Measurements from ENCODE around the gene RRP9. TPM values are rescaled to one million over a fixed set of nuclear protein-coding genes. Genes with fewer than 3 reads are reported as not detected.

Gene RRP9
- total and polyA plus RNA-seq, 10 of the 15 experiments (the other 5 are each of a cell fraction or from before 2014, with no cell fraction given), result 4.7 to 91.5 (median 41.7) TPM

GRCh38 chr3:51983578-51984268, 42.0 kb upstream of the RRP9 start:
- ChIA-PET SMC1A (ENCODE audit: uncharacterized antibody, unreplicated experiment) (interaction anchor here (1.3 to 2.8 kb wide), 3 partner anchors 10 to 40 kb away, joined by 8 to 17 read pairs (median 12); partner anchors contain the start of genes ABHD14A, ABHD14B and RPL29), POLR2A (interaction anchor here (0.8 to 4.0 kb wide), 7 partner anchors 10 to 1417 kb away, joined by 3 to 30 read pairs (median 5); partner anchors contain the start of genes ABHD14A, ABHD14B, C3orf18 and DUSP7), CTCF (interaction anchor here (0.6 to 4.6 kb wide), 15 partner anchors 9 to 429 kb away, joined by 3 to 56 read pairs (median 4); partner anchors contain the start of genes ABHD14A, ABHD14B, PARP3 and PCBP4), RAD21 (ENCODE audit: unreplicated experiment) (interaction anchor here (0.9 to 3.3 kb wide), 5 partner anchors 9 to 138 kb away, joined by 3 to 30 read pairs (median 5); partner anchors contain the start of genes ABHD14A, ABHD14B, PARP3 and PCBP4)
- H3K4me3 ChIP-seq, result peak overlapping the region; percentile 97
- intact Hi-C loops (cut with micrococcal nuclease; ENCODE audit: unreplicated experiment), result no loop called here
- H3K4me2 ChIP-seq (ENCODE audit: control insufficient read depth, insufficient read depth), result peak overlapping the region; percentile 96
- TSS peak; percentile 96 for BruUV-seq (replicated peaks)
- WGBS (ENCODE audit: insufficient coverage, insufficient replicate concordance, low lambda C conversion rate, missing lambda C conversion rate), result 77% methylated on average over 22 of the region's 22 CpGs
- ATAC-seq, result no peak
- H3K79me2 ChIP-seq (ENCODE audit: control insufficient read depth, insufficient read depth, low read length), result peaks cover 3% of the 10 kb centered on the region
- DNase-seq (ENCODE audit: low read depth, low spot score), result no peak
- peak overlapping the region; percentile 73 for H3K27ac ChIP-seq (ENCODE audit: control insufficient read depth, insufficient read depth)
- H3K36me3 ChIP-seq (ENCODE audit: control insufficient read depth in 2 of 2, insufficient read depth in 2 of 2, low read length in 1 of 2), result no peaks in the 10 kb centered on the region
- peak overlapping the region; percentile 83; the same call in 1 of the 2 replicates for H3K9ac ChIP-seq (ENCODE audit: control insufficient read depth, insufficient read depth, low read length)
- in situ Hi-C loops (cut with MboI), result no loop called here
- no peaks in the 10 kb centered on the region for H3K27me3 ChIP-seq (replicated peaks in 1 of 2; ENCODE audit: control insufficient read depth in 2 of 2, insufficient read depth in 2 of 2, low read length in 1 of 2)
- FAIRE-seq, result no peak
- H2AFZ ChIP-seq (ENCODE audit: control insufficient read depth, low read depth, low read length), result peak overlapping the region; percentile 91
- H4K20me1 ChIP-seq (ENCODE audit: control insufficient read depth, insufficient read depth), result no peaks in the 10 kb centered on the region
- H3K9me3 ChIP-seq (replicated peaks; ENCODE audit: control insufficient read depth, insufficient read depth, low read length), result no peaks in the 10 kb centered on the region
- peaks cover 8% of the 10 kb centered on the region for H3K4me1 ChIP-seq (ENCODE audit: control insufficient read depth, insufficient read depth, low read length)
- no peak for TF ChIP-seq ZBED1 (IDR thresholded peaks at IDR 0.05; ENCODE audit: borderline replicate concordance)
- no peak for TF ChIP-seq CHD1 (IDR thresholded peaks at IDR 0.05; ENCODE audit: low read depth, low read length)
- peak; percentile 71 for TF ChIP-seq HDGF (IDR thresholded peaks at IDR 0.05)
- TF ChIP-seq, protein P1, sequence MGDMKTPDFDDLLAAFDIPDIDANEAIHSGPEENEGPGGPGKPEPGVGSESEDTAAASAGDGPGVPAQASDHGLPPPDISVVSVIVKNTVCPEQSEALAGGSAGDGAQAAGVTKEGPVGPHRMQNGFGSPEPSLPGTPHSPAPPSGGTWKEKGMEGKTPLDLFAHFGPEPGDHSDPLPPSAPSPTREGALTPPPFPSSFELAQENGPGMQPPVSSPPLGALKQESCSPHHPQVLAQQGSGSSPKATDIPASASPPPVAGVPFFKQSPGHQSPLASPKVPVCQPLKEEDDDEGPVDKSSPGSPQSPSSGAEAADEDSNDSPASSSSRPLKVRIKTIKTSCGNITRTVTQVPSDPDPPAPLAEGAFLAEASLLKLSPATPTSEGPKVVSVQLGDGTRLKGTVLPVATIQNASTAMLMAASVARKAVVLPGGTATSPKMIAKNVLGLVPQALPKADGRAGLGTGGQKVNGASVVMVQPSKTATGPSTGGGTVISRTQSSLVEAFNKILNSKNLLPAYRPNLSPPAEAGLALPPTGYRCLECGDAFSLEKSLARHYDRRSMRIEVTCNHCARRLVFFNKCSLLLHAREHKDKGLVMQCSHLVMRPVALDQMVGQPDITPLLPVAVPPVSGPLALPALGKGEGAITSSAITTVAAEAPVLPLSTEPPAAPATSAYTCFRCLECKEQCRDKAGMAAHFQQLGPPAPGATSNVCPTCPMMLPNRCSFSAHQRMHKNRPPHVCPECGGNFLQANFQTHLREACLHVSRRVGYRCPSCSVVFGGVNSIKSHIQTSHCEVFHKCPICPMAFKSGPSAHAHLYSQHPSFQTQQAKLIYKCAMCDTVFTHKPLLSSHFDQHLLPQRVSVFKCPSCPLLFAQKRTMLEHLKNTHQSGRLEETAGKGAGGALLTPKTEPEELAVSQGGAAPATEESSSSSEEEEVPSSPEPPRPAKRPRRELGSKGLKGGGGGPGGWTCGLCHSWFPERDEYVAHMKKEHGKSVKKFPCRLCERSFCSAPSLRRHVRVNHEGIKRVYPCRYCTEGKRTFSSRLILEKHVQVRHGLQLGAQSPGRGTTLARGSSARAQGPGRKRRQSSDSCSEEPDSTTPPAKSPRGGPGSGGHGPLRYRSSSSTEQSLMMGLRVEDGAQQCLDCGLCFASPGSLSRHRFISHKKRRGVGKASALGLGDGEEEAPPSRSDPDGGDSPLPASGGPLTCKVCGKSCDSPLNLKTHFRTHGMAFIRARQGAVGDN (IDR thresholded peaks at IDR 0.05), result 0 out of 2 replicates have a peak, but pooled peaks have one; percentile 3
- TF ChIP-seq TAF1 (IDR thresholded peaks at IDR 0.05; ENCODE audit: borderline replicate concordance, low read depth, low read length), result no peak
- TF ChIP-seq, protein P2, sequence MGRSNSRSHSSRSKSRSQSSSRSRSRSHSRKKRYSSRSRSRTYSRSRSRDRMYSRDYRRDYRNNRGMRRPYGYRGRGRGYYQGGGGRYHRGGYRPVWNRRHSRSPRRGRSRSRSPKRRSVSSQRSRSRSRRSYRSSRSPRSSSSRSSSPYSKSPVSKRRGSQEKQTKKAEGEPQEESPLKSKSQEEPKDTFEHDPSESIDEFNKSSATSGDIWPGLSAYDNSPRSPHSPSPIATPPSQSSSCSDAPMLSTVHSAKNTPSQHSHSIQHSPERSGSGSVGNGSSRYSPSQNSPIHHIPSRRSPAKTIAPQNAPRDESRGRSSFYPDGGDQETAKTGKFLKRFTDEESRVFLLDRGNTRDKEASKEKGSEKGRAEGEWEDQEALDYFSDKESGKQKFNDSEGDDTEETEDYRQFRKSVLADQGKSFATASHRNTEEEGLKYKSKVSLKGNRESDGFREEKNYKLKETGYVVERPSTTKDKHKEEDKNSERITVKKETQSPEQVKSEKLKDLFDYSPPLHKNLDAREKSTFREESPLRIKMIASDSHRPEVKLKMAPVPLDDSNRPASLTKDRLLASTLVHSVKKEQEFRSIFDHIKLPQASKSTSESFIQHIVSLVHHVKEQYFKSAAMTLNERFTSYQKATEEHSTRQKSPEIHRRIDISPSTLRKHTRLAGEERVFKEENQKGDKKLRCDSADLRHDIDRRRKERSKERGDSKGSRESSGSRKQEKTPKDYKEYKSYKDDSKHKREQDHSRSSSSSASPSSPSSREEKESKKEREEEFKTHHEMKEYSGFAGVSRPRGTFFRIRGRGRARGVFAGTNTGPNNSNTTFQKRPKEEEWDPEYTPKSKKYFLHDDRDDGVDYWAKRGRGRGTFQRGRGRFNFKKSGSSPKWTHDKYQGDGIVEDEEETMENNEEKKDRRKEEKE (IDR thresholded peaks at IDR 0.05), result no peak
- no peak for TF ChIP-seq MLLT1 (IDR thresholded peaks at IDR 0.05)
- TF ChIP-seq ZNF384 (IDR thresholded peaks at IDR 0.05; ENCODE audit: borderline replicate concordance, low read depth, low read length), result 0 out of 2 replicates have a peak, but pooled peaks have one; percentile 35
- no peak for TF ChIP-seq MEF2A (IDR thresholded peaks at IDR 0.05; ENCODE audit: insufficient read depth, low read depth, low read length)
- 0 out of 2 replicates have a peak, but pooled peaks have one; percentile 1 for TF ChIP-seq RAD51 (IDR thresholded peaks at IDR 0.05)
- peak; percentile 59; the same call in 1 of the 2 replicates for TF ChIP-seq NBN (IDR thresholded peaks at IDR 0.05)
- no peak for TF ChIP-seq SP1 (IDR thresholded peaks at IDR 0.05; ENCODE audit: low read depth, low read length)
